Urinary bladder (tissue), 4 donors: ENCODE data around the gene DNAH7. TPM values are rescaled to one million over a fixed set of nuclear protein-coding genes. Genes with fewer than 3 reads are reported as not detected.
A peak's percentile ranks its signal among the peaks of the same experiment; 100 is the strongest.

Experiments used
- DNase-seq: peaks from one replicate; pipeline ENCODE4 v3.0.0-alpha.2; 2015; ENCODE audit errors: extremely low spot score
- H3K27ac ChIP-seq: one replicate; pipeline ENCODE4 v1.5.1; 2013; ENCODE audit warnings: low read depth, mild to moderate bottlenecking, moderate library complexity
- H3K36me3 ChIP-seq: one replicate; pipeline ENCODE4 v1.6.1; 2013; ENCODE audit warnings: mild to moderate bottlenecking, moderate library complexity; ENCODE audit not compliant: insufficient read depth
- H3K4me1 ChIP-seq: one replicate; pipeline ENCODE4 v1.6.1; 2013; ENCODE audit warnings: mild to moderate bottlenecking, moderate library complexity; ENCODE audit not compliant: insufficient read depth
- H3K4me3 ChIP-seq: one replicate; pipeline ENCODE4 v1.5.1; 2013; ENCODE audit warnings: low read depth, low read length
- WGBS: extraction: QIAGEN DNeasy Blood & Tissue Kit; methylation state at CpG from one replicate; pipeline ENCODE4 v1.1.7; 2013; 5-methylcytosine and 5-hydroxymethylcytosine counted together
- polyA plus RNA-seq: library from polyadenylated mRNA; stranded (reverse); fragments of 200-250 nt; gene quantifications from one replicate; pipeline ENCODE4 v1.2.3, GENCODE V29; 2013
- total RNA-seq: library from RNA; depleted of rRNA; stranded (reverse); fragments of >200 nt; gene quantifications from one replicate; pipeline ENCODE4 v1.2.3, GENCODE V29; 2014
- donor health status: healthy with polysubstance abuse.
- donor health status: healthy.

Gene DNAH7
- total and polyA plus RNA-seq, 2 donors: 0.28 to 3.5 TPM

DNA sequence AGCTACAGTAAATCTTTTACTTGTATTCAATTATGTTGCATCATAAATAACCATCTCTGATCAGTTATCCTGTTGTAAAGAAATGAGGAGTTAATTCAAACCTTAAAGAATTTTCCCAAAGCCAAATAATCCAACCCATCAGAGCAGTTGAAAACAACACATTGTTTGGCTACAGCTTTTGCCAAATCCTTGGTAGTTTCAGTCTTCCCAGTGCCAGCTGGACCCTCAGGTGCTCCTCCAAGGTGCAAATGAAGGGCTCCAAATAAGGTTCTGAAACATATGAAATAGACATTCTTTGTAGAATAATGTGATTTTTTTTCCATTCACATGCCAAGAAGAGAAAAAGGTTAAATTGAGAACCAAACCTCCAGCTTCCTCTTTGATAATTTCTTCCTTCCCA, 158.7 kb downstream of the DNAH7 start:
- no peaks in the 10 kb centered on the region for H3K4me1 ChIP-seq
- no peak for DNase-seq
- H3K4me3 ChIP-seq: no peak overlapping the region
- no peak overlapping the region for H3K27ac ChIP-seq
- H3K36me3 ChIP-seq: no peaks in the 10 kb centered on the region

DNA sequence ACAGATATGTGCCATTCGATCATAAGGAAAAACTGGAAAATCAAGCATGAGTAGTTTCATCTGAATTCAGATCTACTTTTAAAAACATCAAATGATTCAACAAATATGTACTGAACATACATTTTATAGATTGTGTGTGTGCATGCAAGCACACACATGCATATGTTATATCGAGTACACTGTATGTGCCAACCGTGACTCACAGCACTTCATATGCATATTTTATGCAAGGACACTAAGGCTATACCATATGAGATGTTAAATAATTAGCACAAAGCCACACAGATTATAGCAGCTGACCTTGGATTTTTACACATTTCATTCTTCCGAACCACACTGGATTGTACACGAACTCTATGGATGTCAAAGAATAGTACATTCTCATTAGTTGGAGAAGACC, 161.2 kb downstream of the DNAH7 start:
- WGBS: 93% methylated on average over 5 of the region's 5 CpGs

DNA sequence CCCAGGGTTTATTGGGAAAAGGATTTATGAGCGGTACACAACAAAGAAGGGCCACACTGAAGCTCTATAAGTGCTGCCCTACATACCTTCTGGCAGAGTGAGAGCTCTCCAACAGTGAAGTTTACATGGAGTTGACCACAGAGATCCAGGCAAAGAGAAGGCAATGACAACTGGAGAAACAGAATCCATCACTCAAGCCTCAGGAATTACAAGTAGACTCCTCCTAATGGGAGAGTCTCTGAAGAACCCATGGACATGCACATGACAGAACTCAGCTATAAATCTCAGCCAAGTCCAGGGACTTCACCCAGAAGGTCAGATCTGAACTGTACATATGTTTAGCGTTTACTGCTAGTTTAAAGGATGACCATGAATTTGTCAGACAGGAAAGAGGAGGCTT, 164.7 kb downstream of the DNAH7 start:
- no peaks in the 10 kb centered on the region for H3K4me1 ChIP-seq
- DNase-seq: no peak
- no peaks in the 10 kb centered on the region for H3K36me3 ChIP-seq
- H3K4me3 ChIP-seq: no peak overlapping the region
- H3K27ac ChIP-seq: no peak overlapping the region
- WGBS: 78% methylated on average over 2 of the region's 2 CpGs

More for the DNA sequence above, 161.2 kb downstream of the DNAH7 start:
- Histone ChIP-seq H3K27ac (no peak overlapping the region), H3K36me3 (no peaks in the 10 kb centered on the region), H3K4me3 (no peak overlapping the region), H3K4me1 (no peaks in the 10 kb centered on the region)
- DNase-seq: no peak

DNA sequence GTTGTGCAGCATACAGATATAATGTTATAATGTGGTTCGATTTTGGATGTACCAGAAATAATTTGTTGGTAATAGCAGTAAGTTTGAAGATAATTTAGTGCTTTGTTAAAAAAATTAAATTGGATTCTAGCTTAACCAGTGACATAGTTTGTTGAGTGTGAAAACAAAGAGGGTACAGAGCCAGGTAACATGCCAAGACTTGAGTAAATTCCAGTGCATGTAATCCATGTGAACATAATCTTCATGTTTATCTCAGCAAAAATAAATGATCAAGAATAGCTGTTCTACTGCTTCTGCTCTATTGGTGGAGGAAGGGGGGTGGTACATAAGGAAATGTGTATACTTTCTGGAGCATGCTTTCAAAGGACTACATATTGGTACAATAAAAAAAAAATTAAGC, 165.8 kb downstream of the DNAH7 start:
- no peak for DNase-seq
- 84% methylated on average over 1 of the region's 1 CpG for WGBS
- no peaks in the 10 kb centered on the region for H3K36me3 ChIP-seq
- no peaks in the 10 kb centered on the region for H3K4me1 ChIP-seq
- no peak overlapping the region for H3K4me3 ChIP-seq
- H3K27ac ChIP-seq: no peak overlapping the region

DNA sequence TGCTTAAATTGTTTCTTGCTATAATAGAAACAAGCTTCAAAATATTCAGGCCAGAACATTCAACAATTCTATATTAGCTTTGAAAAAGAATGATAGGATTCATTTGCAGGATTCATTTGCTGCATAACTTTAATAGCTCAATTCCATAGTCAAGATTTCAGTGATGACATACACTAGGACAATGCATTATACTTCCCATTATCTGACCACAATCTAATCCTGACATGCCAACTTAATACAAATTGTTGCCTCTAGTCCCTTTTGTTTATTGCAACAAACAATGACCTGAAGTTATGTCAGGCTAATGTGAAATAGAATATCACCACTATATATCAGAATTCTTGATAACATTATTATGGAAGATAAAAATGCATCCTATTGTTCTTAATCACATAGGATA, 169.4 kb downstream of the DNAH7 start:
- DNase-seq: no peak
- Histone ChIP-seq H3K36me3 (no peaks in the 10 kb centered on the region), H3K4me3 (no peak overlapping the region), H3K27ac (no peak overlapping the region), H3K4me1 (no peaks in the 10 kb centered on the region)

DNA sequence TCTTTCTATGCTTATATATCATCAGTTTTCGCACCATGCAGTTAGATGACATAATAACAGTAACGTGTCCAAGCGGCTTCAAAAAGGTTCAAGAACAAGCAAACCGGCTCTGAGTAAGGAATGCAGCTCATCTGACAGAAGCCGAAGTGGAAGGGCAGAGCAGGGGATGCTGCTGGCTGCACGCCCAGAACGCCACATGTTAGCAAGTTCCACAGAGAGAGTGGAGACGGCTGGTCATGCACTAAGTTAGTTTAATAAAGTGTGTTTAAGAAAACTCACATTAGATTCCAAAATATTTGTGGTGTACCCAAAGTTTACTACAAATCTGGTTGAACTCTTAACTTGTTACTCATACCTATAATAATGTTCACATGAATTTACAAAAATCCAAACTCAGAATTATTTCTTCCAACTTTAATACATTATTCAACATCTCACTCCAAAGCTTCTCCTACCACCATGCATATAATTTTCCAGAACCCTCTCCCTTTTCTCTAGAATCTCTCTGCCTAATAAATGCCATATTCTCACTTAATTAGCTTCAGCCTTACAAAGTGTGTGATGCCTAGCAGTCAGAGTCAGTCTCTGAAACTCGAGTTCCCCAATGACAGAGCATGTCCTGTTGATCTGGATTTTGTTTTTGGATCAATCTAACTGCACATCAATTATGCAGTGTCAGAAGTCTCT, 170.0 kb downstream of the DNAH7 start:
- no peaks in the 10 kb centered on the region for H3K36me3 ChIP-seq
- no peaks in the 10 kb centered on the region for H3K4me1 ChIP-seq
- 15% methylated on average over 9 of the region's 9 CpGs for WGBS
- DNase-seq: peak; percentile 75
- H3K27ac ChIP-seq: no peak overlapping the region
- no peak overlapping the region for H3K4me3 ChIP-seq

DNA sequence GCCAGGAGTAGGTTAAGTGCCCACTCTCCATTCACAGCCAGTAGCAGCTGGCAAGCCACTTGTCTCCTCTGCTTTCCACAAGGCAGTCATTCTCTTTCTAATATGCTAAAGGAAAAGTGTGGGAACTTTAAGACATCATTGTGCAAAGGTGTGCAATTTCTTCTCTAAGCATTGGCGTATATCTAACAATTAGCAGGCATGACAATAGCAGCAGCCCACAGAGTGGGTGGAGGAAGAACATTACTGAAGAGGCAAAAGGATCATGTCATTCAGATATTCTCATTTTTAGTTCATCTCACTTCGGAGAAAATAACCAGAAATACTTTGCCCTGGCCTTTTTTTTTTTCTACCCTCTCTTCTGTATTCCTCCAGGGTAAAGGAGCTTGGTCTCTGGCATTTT, 177.6 kb downstream of the DNAH7 start:
- WGBS: 88% methylated on average over 2 of the region's 2 CpGs

DNA sequence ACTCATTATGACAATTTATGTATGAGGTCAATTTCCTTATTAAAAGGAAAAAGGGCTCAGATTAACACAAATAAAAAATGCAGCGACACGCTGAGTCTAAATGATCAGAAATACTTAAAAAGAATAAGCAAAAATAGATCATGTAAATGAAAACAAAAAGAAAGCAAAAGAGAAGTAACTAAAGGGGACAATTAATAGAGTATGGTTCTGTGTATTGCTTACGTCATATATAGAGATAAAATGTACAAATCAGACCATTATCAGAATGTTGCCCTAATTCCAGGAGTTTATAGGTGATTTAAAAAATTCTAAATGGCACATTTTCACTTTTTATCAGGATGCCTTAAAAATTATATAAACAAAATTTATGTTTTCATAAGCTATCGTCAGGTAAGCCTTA, 189.5 kb downstream of the DNAH7 start:
- Histone ChIP-seq H3K27ac (no peak overlapping the region), H3K4me1 (no peaks in the 10 kb centered on the region), H3K36me3 (no peaks in the 10 kb centered on the region), H3K4me3 (no peak overlapping the region)
- no peak for DNase-seq
- 89% methylated on average over 4 of the region's 4 CpGs for WGBS

More for the DNA sequence above, 177.6 kb downstream of the DNAH7 start:
- no peak overlapping the region for H3K4me3 ChIP-seq
- no peak for DNase-seq
- no peak overlapping the region for H3K27ac ChIP-seq
- H3K4me1 ChIP-seq: no peaks in the 10 kb centered on the region
- no peaks in the 10 kb centered on the region for H3K36me3 ChIP-seq

DNA sequence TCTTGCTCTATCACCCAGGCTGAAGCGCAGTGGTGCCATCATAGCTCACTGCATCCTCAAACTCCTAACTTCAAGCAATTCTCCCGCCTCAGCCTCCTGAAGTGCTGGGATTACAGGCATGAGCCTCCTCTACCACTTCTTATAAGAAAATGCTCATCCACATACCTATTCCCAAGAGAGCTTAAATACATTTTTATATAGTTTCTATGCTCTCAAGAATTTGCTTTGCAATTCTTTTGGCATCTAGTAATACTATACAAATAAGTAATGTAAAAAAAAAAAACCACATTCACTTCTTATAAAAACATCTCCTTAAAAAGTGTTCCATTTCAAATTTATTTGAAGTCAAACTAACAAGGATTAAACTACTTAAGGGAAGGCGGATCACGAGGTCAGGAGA, 197.3 kb downstream of the DNAH7 start:
- 96% methylated on average over 4 of the region's 4 CpGs for WGBS
- Histone ChIP-seq H3K4me1 (no peaks in the 10 kb centered on the region), H3K27ac (no peak overlapping the region), H3K36me3 (no peaks in the 10 kb centered on the region), H3K4me3 (no peak overlapping the region)
- DNase-seq: no peak

DNA sequence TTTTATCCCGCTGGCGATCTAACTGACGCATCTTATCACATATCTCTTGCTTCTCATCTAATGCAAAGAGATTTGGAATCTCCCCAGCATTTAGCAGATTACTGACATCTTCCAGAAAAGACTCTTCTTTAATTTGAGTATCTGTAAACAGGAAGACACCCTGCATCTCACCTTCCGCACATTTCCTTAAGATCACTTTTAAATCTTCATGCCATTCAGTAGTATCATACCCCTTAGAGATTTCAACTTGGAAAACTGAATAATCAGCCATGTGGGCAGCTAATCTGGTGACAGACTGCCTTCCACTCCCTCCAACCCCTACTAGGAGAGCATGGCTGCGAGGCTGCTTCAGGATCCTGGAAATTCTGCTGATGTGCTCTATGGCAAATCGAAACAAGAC, 204.3 kb downstream of the DNAH7 start:
- 91% methylated on average over 6 of the region's 6 CpGs for WGBS
- no peaks in the 10 kb centered on the region for H3K36me3 ChIP-seq
- DNase-seq: no peak
- H3K27ac ChIP-seq: no peak overlapping the region
- H3K4me1 ChIP-seq: no peaks in the 10 kb centered on the region
- no peak overlapping the region for H3K4me3 ChIP-seq

DNA sequence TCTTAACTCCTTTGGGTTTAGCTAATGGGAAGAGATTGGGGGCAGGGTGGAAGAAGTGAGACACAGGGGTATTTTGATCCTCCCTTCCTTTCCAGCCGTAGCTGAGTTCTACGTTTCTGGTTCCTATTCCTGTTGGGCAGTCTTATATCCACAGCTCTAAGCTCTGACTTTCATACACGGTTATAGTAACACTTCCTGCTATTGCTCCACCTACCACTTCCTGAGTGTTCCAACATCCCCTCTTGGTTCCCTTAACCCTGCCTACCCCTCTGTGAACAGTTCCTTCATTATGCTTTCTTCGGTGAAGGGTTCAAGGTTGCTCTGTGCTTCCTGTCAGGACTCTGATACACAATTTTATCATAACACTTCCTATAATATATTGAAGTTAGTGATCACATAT, 205.1 kb downstream of the DNAH7 start:
- WGBS: 56% methylated on average over 4 of the region's 4 CpGs
- H3K36me3 ChIP-seq: no peaks in the 10 kb centered on the region
- no peak overlapping the region for H3K4me3 ChIP-seq
- H3K4me1 ChIP-seq: no peaks in the 10 kb centered on the region
- no peak overlapping the region for H3K27ac ChIP-seq
- no peak for DNase-seq

DNA sequence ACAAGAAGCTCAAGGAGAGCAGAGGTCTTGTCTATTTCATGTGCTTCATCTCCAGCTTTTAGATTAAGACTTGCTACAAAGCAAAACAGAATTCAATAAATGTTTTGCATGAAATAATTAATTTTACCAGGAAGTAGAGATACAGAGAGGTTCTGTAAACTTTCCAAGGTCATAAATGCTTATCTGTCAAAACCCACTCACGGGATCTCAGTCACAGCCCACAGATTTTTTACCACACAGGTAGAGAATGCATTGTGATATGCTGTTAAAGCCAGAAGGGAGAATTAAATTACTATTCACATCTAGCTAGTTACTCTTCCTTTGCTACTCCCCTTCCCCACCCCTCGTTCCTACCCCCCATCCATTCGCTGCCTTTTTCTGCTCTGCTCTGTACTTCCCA, 205.5 kb downstream of the DNAH7 start:
- Histone ChIP-seq H3K4me3 (no peak overlapping the region), H3K4me1 (no peaks in the 10 kb centered on the region), H3K27ac (no peak overlapping the region), H3K36me3 (no peaks in the 10 kb centered on the region)
- 78% methylated on average over 3 of the region's 3 CpGs for WGBS
- DNase-seq: no peak

DNA sequence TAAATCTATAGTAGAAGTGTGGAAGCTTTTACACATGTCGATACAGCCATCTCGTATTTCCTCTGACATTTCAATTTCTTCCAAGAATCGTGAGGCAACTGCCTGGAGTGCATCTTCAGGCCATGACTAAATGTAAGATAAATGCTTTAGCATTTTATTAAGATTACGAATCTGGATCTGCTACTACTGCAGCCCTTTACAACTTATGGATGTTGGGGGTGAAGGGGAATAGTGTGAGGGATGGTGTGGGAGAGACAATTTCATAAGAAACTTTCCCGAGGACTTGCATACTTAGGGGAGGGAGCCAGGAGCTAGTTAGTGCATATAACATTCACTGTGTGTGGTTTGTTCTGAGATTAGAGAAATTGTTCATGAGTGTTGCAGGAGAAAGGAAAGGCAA, 206.8 kb downstream of the DNAH7 start:
- 74% methylated on average over 5 of the region's 5 CpGs for WGBS
- DNase-seq: no peak

DNA sequence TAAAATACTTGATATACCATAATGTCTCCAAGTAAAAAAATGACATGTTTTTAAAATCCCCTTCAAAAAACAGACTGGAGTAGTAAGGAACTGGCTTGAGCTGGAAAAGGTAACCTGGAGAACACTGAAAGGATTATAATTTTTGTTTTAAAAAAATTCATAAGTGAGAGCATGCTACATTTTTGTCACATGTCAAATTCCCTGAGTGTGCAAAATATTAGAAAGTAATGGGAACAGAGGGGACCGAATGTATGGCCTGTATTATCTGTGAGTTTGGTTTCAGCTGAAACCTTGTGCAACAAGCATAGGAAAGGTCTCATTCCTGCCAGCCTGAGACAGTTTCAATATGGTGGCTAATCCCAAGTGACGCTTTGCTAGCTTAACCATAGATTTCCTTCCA, 209.1 kb downstream of the DNAH7 start:
- no peaks in the 10 kb centered on the region for H3K36me3 ChIP-seq
- DNase-seq: no peak
- H3K4me3 ChIP-seq: no peak overlapping the region
- no peaks in the 10 kb centered on the region for H3K4me1 ChIP-seq
- H3K27ac ChIP-seq: no peak overlapping the region
- 86% methylated on average over 2 of the region's 2 CpGs for WGBS

More for the DNA sequence above, 206.8 kb downstream of the DNAH7 start:
- Histone ChIP-seq H3K27ac (no peak overlapping the region), H3K4me1 (no peaks in the 10 kb centered on the region), H3K4me3 (no peak overlapping the region), H3K36me3 (no peaks in the 10 kb centered on the region)

DNA sequence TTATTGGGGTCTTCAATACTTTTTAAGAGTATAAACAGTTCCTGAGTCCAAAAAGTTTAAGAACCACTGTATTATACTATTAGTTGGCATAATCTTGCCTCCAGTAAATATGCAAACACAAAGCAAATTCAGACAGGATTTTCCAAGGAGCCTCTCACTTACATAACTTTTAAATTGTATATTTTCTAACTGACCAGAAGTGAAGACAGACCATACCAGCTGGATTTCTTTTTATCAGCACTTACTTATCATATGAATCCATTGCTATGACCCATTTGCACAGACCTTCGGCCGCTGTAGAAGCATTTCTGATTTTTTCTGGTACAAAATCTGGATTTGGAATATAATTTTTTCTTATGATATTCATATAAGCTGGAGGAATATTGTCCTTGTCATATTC, 211.5 kb downstream of the DNAH7 start:
- DNase-seq: no peak
- 80% methylated on average over 2 of the region's 2 CpGs for WGBS

More for the DNA sequence above, 211.5 kb downstream of the DNAH7 start:
- no peaks in the 10 kb centered on the region for H3K4me1 ChIP-seq
- H3K27ac ChIP-seq: no peak overlapping the region
- H3K4me3 ChIP-seq: no peak overlapping the region
- H3K36me3 ChIP-seq: no peaks in the 10 kb centered on the region
